ENCODE data around the gene PDZRN3. TPM values are rescaled to one million over a fixed set of nuclear protein-coding genes. Genes with fewer than 3 reads are reported as not detected.

The PDZRN3 gene
- total RNA-seq, 1 donor from 2014 or later = 19.8 TPM

DNA sequence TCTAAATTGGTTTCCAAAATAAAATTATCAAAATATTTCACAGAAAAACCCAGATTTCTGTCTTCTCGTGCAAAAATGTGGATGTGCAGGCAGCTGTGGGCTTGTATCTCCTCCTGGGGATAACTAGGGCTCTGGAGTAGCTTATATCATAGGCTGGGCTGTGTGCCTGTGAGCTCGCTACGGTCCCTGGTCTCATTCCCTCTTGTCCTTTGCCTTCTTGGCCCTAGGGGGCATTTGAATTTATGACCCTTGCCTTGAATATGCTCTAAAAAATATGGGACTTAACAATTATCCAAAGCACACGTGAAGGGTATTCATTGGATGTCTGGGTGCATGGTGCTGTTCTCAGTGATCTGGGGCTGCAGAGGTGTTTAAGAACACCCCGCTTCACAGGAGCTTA is 132.6 kb downstream of the PDZRN3 start:
- H3K4me1 ChIP-seq (ENCODE audit: insufficient read depth, low read length) = peaks cover 15% of the 10 kb centered on the region
- TF ChIP-seq, protein P1, sequence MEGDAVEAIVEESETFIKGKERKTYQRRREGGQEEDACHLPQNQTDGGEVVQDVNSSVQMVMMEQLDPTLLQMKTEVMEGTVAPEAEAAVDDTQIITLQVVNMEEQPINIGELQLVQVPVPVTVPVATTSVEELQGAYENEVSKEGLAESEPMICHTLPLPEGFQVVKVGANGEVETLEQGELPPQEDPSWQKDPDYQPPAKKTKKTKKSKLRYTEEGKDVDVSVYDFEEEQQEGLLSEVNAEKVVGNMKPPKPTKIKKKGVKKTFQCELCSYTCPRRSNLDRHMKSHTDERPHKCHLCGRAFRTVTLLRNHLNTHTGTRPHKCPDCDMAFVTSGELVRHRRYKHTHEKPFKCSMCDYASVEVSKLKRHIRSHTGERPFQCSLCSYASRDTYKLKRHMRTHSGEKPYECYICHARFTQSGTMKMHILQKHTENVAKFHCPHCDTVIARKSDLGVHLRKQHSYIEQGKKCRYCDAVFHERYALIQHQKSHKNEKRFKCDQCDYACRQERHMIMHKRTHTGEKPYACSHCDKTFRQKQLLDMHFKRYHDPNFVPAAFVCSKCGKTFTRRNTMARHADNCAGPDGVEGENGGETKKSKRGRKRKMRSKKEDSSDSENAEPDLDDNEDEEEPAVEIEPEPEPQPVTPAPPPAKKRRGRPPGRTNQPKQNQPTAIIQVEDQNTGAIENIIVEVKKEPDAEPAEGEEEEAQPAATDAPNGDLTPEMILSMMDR (IDR thresholded peaks at IDR 0.05; ENCODE audit: insufficient read depth, low read depth, low read length) = no peak
- TF ChIP-seq EZH2 (IDR thresholded peaks at IDR 0.05; ENCODE audit: insufficient read depth, low read length) = no peak
- DNase-seq (ENCODE audit: low read depth) = no peak
- H3K4me2 ChIP-seq (ENCODE audit: low read length) = no peak overlapping the region
- H3K36me3 Mint-ChIP-seq (ENCODE audit: low read depth, unreplicated experiment) = no peaks in the 10 kb centered on the region
- H3K9me3 Mint-ChIP-seq (ENCODE audit: unreplicated experiment) = no peaks in the 10 kb centered on the region
- no peaks in the 10 kb centered on the region for H3K27me3 Mint-ChIP-seq (ENCODE audit: low read depth, unreplicated experiment)
- no peak for FAIRE-seq
- H4K20me1 ChIP-seq (ENCODE audit: insufficient read depth, low read length) = no peaks in the 10 kb centered on the region
- no peak overlapping the region for H3K4me3 Mint-ChIP-seq (ENCODE audit: unreplicated experiment)
- no peaks in the 10 kb centered on the region for H3K9me3 ChIP-seq (ENCODE audit: insufficient read depth, low read depth, low read length)
- H3K9ac ChIP-seq (ENCODE audit: low read length) = no peak overlapping the region
- H3K4me1 Mint-ChIP-seq (ENCODE audit: low read depth, unreplicated experiment) = peaks cover 37% of the 10 kb centered on the region
- no peak overlapping the region for H3K27ac ChIP-seq (ENCODE audit: low read depth, low read length)
- H3K4me3 ChIP-seq (ENCODE audit: insufficient read depth, low read depth, low read length) = no peak overlapping the region
- H3K27ac Mint-ChIP-seq (ENCODE audit: unreplicated experiment) = no peak overlapping the region
- no peak overlapping the region for H2AFZ ChIP-seq (ENCODE audit: low read depth, low read length)
- no peaks in the 10 kb centered on the region for H3K36me3 ChIP-seq (ENCODE audit: insufficient read depth, low read length)
- H3K79me2 ChIP-seq (ENCODE audit: insufficient read depth, low read length) = no peaks in the 10 kb centered on the region
- no peaks in the 10 kb centered on the region for H3K27me3 ChIP-seq (ENCODE audit: insufficient read depth, low read length)

DNA sequence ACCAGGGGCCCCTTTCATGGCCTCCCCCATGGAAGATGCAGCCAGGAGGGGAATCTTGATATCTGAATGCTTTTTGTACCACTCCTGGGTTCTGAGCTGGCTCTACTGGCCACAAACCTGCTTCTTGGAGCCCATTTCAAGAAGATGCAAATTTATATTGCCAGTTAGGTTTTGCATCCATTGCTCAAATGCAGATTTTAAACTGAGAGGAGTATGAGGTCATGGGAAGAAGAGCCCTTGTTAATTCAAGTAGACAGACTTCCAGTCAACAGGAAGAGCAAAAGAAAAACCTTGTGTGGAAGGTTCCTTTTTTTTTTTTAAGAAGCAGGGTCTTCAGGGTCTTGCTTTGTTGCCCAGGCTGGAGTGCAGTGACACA is 133.5 kb downstream of the PDZRN3 start:
- no peak for FAIRE-seq
- DNase-seq (ENCODE audit: low read depth) = no peak
- H2AFZ ChIP-seq (ENCODE audit: low read depth, low read length) = no peak overlapping the region
- no peak overlapping the region for H3K4me3 ChIP-seq (ENCODE audit: insufficient read depth, low read depth, low read length)
- Mint-ChIP-seq H3K27ac (ENCODE audit: unreplicated experiment) (no peak overlapping the region), H3K36me3 (ENCODE audit: low read depth, unreplicated experiment) (no peaks in the 10 kb centered on the region), H3K4me1 (ENCODE audit: low read depth, unreplicated experiment) (peaks cover 37% of the 10 kb centered on the region), H3K4me3 (ENCODE audit: unreplicated experiment) (no peak overlapping the region), H3K9me3 (ENCODE audit: unreplicated experiment) (no peaks in the 10 kb centered on the region), H3K27me3 (ENCODE audit: low read depth, unreplicated experiment) (no peaks in the 10 kb centered on the region)
- H3K9me3 ChIP-seq (ENCODE audit: insufficient read depth, low read depth, low read length) = no peaks in the 10 kb centered on the region
- peak overlapping the region; percentile 28 for H3K4me2 ChIP-seq (ENCODE audit: low read length)
- H3K4me1 ChIP-seq (ENCODE audit: insufficient read depth, low read length) = peaks cover 15% of the 10 kb centered on the region
- TF ChIP-seq, protein P1 (IDR thresholded peaks at IDR 0.05; ENCODE audit: insufficient read depth, low read depth, low read length) = no peak
- TF ChIP-seq EZH2 (IDR thresholded peaks at IDR 0.05; ENCODE audit: insufficient read depth, low read length) = no peak
- no peak overlapping the region for H3K27ac ChIP-seq (ENCODE audit: low read depth, low read length)
- no peak overlapping the region for H3K9ac ChIP-seq (ENCODE audit: low read length)
- no peaks in the 10 kb centered on the region for H3K27me3 ChIP-seq (ENCODE audit: insufficient read depth, low read length)
- no peaks in the 10 kb centered on the region for H3K79me2 ChIP-seq (ENCODE audit: insufficient read depth, low read length)
- no peaks in the 10 kb centered on the region for H4K20me1 ChIP-seq (ENCODE audit: insufficient read depth, low read length)
- no peaks in the 10 kb centered on the region for H3K36me3 ChIP-seq (ENCODE audit: insufficient read depth, low read length)

DNA sequence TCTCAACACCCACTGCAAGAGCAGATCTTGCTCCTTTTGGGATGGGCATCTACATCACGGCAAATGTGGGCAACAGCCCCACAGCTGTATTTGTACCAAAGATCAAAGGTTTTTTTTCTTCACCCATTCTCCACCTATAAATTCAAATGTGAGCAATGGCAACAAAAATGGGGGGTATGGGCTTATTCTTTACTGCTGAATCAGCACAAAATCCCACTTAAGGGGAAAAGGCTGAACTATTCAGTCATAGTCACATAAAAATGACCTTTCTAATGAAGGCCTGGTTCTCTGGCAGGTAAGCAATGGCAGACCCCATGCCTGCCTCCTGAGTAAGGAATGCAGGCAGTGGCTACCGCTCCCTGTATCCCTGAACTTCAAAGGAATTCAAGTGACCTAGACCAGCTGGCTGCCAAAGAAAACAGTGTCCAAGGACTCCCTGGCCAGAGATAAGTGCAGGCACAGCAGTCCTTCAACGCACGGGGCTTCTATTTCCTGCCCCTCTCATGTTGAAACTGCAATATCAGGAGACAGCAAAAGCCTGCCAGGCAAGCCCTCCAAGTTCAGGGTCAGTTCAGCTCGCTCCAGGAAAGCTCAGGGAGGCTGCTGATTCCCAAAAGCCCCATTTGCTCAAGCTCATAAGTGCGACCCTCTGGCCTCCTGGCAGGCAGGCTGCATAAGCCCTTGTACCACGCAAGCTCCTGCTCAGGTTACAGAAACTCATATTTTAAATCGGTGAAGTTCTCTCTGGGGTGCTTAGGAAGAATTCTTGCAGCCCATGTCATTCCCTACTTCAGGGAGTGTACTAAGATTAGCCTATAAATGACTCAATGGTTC is 134.1 kb downstream of the PDZRN3 start:
- Mint-ChIP-seq H3K27me3 (ENCODE audit: low read depth, unreplicated experiment) (no peaks in the 10 kb centered on the region), H3K9me3 (ENCODE audit: unreplicated experiment) (no peaks in the 10 kb centered on the region), H3K27ac (ENCODE audit: unreplicated experiment) (no peak overlapping the region), H3K4me1 (ENCODE audit: low read depth, unreplicated experiment) (peaks cover 42% of the 10 kb centered on the region), H3K36me3 (ENCODE audit: low read depth, unreplicated experiment) (no peaks in the 10 kb centered on the region), H3K4me3 (ENCODE audit: unreplicated experiment) (no peak overlapping the region)
- Histone ChIP-seq H3K4me3 (ENCODE audit: insufficient read depth, low read depth, low read length) (no peak overlapping the region), H3K4me1 (ENCODE audit: insufficient read depth, low read length) (peaks cover 15% of the 10 kb centered on the region), H3K27me3 (ENCODE audit: insufficient read depth, low read length) (no peaks in the 10 kb centered on the region), H2AFZ (ENCODE audit: low read depth, low read length) (no peak overlapping the region), H3K79me2 (ENCODE audit: insufficient read depth, low read length) (no peaks in the 10 kb centered on the region), H3K36me3 (ENCODE audit: insufficient read depth, low read length) (no peaks in the 10 kb centered on the region), H3K27ac (ENCODE audit: low read depth, low read length) (no peak overlapping the region), H3K4me2 (ENCODE audit: low read length) (peak overlapping the region; percentile 28), H4K20me1 (ENCODE audit: insufficient read depth, low read length) (no peaks in the 10 kb centered on the region), H3K9ac (ENCODE audit: low read length) (no peak overlapping the region), H3K9me3 (ENCODE audit: insufficient read depth, low read depth, low read length) (no peaks in the 10 kb centered on the region)
- no peak for FAIRE-seq
- TF ChIP-seq, protein P1 (IDR thresholded peaks at IDR 0.05; ENCODE audit: insufficient read depth, low read depth, low read length) = no peak
- no peak for TF ChIP-seq EZH2 (IDR thresholded peaks at IDR 0.05; ENCODE audit: insufficient read depth, low read length)
- DNase-seq (ENCODE audit: low read depth) = peak; percentile 55

Data from astrocyte (in vitro differentiated cells and primary cell).